ENCODE data around the gene TMEM151B.
A peak's percentile ranks its signal among the peaks of the same experiment; 100 is the strongest.

The TMEM151B gene

DNA sequence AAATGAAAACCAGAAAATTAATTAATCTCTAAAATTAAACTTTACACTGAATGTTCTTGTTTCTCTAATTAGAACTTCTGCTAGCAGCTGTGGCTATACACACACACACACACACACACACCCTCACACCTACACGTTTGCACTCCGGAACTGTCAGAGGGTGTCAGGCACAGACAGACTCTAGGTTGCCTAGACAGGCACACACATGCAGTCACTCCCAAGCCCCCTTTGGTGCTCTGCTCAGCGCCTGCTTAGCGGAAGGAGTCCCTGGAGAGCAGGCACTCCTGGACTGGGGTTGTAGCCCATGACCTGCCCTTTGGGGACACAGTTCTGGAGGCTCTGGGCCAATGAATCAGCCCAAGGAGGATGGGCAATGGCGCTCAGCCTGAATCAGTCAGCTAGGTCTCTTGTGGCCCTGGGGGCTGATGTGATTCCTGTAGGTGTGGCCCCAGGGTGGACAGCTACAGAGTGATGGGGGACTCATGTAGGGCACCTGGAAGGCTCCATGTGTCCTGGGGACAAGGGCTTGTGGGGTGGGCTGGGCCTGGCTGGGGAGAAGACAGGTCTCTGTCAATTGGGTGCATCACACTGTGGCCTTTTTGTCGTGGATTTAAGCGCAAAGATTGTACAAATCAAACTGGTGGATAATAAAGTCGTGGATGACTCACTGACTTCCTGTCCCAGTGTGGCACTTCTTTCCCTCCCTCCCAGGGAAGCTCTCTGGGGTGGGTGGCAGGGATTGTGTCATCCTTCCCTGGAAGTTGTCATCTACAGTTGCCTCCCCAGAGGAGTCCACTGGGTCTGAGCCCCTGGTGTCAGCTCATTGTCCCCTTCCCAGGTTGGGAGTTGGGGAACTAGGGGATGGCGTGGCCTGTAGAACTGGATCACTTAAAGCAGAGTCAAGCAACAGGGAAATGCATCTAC lies 8.8 kb downstream of the TMEM151B start:
- peak; percentile 50 for DNase-seq (ENCODE audit: low spot score)

- DNase-seq (ENCODE audit: low spot score): no peak
Observed at GRCh38 chr6:44284121-44284520, 13.9 kb downstream of the TMEM151B start.

GRCh38 chr6:44284867-44285266 lies 14.6 kb downstream of the TMEM151B start:
- DNase-seq (ENCODE audit: low spot score): no peak

- no peak for DNase-seq (ENCODE audit: low spot score)
Observed at GRCh38 chr6:44285552-44286284, 15.5 kb downstream of the TMEM151B start.

GRCh38 chr6:44286285-44286565 lies 16.0 kb downstream of the TMEM151B start:
- DNase-seq (ENCODE audit: low spot score): no peak

GRCh38 chr6:44286747-44287146 lies 16.5 kb downstream of the TMEM151B start:
- no peak for DNase-seq (ENCODE audit: low spot score)

- DNase-seq (ENCODE audit: low spot score): no peak
Observed at GRCh38 chr6:44289726-44290260, 19.5 kb downstream of the TMEM151B start.

DNA sequence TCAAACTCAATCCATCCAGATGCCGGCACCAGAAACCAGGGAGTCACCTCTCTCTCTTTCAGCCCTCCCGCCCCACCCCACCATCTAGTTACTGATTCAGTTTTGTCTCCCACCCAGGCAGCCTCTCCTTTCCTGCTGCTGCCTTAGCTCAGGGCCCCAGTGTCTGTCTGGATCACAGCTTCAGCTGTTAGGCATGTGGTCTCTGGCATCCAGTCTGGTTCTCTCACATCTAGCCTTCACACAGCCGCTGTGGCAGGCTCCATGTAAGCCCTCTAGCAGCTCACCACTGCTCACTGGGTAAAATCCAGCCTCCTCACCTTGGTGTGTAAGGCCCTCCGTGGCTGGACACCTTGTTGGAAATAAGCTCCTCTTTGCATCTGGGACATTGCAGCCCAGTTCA lies 21.6 kb downstream of the TMEM151B start:
- no peak for DNase-seq (ENCODE audit: low spot score)

DNA sequence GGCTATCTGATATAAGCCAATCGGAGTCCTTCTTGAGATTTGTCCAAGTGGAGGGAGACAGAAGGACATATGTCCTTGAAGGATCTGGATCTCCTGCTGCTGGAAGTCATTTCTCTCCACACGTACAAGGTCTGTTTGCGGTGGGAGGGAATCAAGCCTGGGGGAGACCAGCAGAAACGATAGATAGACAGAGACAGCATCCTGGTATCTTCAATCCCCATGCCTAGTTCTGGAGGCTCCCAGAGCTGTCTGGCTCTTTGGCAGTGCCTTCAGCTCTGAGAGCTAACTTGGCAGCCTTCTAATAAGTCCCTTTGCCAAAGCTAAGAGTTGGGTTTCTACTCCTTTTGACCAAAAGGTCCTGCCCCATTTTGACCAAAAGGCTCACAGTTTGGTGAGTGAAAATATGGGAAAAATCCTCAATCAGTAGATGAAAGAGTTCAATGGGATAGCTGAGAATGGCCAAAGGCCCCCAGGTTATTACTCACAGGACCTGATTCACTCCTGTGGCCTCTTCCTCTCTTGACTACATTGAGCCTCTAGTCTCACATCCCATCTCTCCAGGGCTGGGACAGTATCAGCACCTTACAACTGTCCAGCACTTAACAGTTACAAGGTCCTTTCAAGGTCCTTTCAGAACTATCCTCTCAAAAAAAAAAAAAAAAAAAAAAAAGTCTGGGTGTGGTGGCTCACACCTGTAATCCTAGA lies 22.6 kb downstream of the TMEM151B start:
- DNase-seq (ENCODE audit: low spot score): no peak

DNA sequence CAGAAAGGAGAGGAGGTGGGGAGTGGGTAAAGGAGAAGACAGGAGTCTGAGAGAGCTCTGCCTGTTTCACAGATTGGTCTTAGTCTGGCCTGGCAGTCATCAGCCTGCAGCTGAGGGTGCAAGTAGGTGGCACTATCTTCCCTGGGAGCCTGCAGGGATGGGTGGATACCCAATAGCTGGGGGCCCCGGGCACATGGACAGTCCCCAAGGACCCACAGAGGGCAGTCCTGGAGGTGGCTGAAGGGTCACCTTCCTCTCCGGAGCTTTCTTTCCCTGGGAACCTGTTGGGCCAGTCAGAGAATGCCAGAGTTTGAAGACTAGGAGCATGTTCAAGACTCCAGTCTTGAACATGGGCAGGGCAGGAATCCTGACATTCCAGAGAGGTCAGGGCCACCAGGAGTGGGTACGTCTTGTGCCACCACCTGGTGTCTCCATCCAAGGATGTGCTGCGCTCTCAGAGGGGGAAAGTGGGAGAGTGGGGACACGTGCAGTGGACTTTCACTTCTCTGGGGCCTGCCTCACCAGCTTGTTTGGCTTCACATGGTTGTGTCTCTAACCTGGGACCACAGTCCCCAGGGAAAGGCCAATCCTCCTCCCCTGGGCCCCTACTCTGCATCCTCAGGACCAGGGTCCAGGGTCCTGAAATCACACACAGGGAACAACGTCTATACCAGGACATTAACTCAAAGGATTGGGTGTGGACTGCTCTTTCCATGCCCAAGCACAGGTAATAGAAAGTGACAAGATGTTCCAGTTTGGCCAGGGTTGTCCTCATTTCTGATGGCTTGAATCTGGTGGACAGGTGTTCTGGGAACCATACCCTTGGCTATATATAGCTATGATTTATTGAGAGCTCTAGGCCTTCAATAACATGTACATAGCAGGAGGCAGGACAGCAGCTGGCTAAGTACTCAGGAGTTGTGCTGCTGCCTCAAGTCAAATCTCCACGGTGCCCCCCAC lies 24.9 kb downstream of the TMEM151B start:
- no peak for DNase-seq (ENCODE audit: low spot score)

DNA sequence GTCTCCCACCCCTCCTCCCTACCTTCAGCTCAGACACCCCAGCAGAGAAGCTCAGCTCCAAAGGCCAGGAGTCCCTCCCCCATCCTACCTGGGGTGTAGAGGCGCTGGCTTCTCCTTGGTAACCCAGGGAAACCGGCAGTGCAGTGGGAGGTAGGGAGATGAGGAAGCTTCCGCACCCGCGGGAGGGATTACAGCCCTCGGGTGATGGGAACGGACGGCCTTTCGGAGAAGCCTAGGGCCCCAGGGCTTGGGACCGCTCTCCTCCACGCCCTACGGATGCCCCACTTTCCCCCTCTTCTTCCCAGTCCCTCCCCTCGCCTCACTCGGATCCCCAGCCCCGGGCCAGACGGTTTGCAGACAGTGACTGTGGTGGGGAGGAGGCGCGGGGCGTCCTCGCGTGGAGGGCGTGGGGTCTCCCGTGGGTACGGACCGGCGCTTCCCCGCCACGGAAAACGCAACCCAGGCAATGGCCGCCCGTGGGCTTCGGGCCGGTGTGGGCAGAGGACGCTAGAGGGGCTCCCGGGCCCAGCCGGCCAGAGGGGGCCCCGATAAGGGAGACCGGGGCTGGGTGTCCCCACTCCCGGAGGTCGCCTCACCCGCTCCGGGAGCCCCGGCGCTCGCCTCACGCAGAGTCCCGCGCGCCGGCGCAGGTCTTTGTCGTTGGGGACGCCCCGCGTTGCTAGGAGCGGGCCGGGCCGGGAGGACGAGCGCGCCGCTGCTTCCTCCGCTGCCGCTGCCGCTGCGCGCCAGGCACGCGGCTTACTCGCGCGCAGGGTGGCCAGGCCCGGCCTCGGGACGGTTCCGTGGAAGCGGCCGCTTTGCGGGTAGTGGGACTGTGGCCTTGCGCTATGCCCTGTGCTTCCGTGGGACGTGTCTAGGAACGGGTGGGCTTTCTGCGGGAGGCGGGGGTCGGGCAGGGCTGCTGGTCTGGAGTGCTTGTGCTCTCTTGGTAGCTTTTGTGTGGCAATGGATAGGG lies 27.1 kb downstream of the TMEM151B start:
- no peak for DNase-seq (ENCODE audit: low spot score)

GRCh38 chr6:44298055-44298803 lies 28.0 kb downstream of the TMEM151B start:
- DNase-seq (ENCODE audit: low spot score): no peak

DNA sequence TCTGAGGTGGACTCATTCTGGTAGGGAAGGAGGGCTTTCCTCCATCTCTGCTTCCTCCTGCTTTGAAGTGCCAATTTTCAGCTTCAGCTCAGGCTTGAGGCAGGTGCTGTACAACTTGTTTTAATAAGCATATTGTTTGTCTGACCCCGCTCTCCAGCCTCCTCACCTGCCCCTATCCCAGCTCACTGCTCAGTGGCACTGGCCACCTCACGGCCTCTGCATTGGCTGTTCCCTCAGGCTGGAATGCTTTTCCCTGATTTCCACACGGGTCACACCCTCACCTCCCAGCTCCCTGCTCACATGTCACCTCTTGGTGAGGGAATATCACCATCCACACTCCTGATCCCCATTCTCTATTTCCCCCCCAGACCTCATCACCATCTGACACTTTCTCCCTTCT lies 28.6 kb downstream of the TMEM151B start:
- no peak for DNase-seq (ENCODE audit: low spot score)

DNA sequence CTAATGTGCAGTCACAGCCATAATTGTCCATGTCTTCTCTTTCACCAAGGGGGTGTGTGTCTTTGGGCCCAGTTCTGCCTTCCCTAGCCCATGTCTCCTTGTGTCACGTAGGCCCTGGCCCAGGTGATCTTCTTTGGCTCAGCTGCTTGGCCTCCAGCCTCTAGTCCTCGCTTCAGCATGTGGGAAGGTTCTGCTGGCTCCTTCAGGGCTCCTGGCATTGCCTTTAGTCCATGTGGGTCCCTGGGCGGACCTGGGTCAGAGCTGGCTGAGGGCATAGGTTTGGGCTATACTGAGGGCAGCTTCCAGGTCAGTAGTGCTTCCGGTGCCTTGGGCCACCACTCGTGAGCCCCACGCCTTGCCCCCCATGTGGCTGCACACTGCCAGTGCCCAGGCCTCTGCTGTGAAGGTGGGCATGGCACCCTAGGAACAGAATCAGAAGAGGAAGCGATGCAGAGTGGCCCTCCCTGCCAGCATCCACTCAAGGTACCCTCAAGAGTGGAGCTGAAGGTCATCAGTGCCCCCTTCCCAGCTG lies 30.1 kb downstream of the TMEM151B start:
- no peak for DNase-seq (ENCODE audit: low spot score)

DNA sequence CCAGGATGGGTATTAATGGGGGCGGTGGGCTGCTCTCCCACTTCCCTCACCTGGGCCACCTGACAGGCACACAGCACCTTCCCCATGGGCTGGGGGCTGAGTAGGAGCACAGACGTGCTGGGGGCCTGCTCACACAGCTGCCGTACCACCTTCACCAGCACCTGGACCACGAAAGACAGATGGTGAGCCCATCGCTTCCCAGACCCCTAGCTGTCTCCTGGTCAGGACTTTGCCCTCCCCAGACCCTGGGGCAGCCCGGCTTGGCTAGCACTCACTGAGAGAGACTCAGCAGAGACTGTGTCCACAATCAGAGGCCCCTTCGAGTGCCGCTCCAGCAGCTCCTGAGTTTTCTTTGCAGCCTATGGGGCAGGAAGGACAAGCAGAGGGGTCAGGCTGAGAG lies 30.9 kb downstream of the TMEM151B start:
- no peak for DNase-seq (ENCODE audit: low spot score)

DNA sequence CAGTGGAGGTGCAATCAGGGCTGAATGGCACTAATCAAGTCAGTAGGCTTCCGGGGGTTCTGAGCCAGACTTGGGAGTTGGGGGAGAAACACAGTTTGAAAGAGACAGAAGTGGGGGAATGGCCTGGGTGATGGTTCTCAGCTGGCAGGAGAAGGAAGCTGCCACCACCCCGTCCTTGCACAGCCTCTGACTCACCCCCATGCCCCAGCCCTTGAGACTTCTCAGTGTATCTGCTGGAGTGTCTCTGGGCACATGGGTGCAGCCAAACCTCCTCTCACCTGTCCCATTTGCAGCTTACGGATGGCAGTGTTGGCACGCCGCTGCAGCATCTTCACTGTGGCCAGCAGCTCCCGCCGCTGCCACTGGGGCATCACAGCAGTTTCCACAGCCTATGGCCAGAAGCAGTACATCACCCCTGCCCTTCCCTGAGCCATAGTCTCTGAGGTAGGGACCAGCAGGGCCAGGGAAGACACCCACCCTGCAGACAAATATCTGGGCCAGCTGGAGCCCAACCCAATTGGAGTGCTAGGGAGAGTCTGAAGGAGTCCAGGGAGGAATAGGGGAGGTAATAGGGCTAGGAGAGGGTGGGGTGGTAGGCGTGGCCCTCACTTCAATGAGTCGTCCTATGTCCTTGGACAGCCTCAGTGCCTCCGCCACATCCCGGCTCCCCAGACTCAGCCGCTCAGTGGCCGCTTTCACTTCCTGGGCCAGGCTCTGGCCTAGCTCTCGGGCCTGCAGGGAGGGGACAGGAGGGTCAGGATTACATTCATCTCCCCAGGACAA lies 31.7 kb downstream of the TMEM151B start:
- no peak for DNase-seq (ENCODE audit: low spot score)

- no peak for DNase-seq (ENCODE audit: low spot score)
Observed at GRCh38 chr6:44302856-44303255, 32.6 kb downstream of the TMEM151B start.

DNA sequence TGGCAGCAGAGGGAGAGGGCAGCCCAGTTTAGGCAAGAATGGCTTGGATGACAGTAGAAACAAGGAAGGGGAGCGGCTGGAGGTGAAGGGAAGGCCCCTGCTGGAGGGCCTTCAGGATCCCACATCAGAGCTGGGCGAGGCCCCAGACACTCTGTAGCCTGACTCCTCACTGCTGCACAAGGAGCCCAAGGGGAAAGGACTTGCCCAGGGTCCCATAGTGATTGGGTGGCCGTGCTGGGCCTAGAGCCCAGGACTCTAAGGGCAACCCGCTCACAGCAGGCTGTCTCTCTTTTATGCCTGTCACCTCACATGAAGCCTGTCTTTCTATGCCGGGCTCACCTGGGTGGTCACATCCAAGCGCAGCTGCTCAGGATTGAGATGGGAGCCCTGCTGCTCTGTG lies 33.6 kb downstream of the TMEM151B start:
- DNase-seq (ENCODE audit: low spot score): no peak
